ENCODE results near the gene TAC3.
"Not testable (repeated sequence)": the region's sequence is repeated elsewhere in the genome, so short reads cannot be mapped to it uniquely, and the experiment has no call there.

GRCh38 chr12:57053146-57053545 lies 36.8 kb upstream of the TAC3 start:
- TF ChIP-seq RAD21 (IDR thresholded peaks at IDR 0.05; ENCODE audit: low read length); CTCF (conservative IDR thresholded peaks at IDR 0.05; ENCODE audit: low read depth, low read length); POLR2A (IDR thresholded peaks at IDR 0.05; ENCODE audit: low read depth, low read length); BHLHE40 (IDR thresholded peaks at IDR 0.05; ENCODE audit: low read depth, low read length); SMC3 (IDR thresholded peaks at IDR 0.05; ENCODE audit: low read depth, low read length); FOS (IDR thresholded peaks at IDR 0.05; ENCODE audit: low read depth, low read length); MXI1 (IDR thresholded peaks at IDR 0.05; ENCODE audit: borderline replicate concordance, low read depth, low read length); ELK1 (IDR thresholded peaks at IDR 0.05; ENCODE audit: borderline replicate concordance, low read depth, low read length); RFX5 (IDR thresholded peaks at IDR 0.05; ENCODE audit: low read depth, low read length); CHD1 (IDR thresholded peaks at IDR 0.05; ENCODE audit: low read depth, low read length); NFE2L2 (IDR thresholded peaks at IDR 0.05; ENCODE audit: low read depth, low read length); USF2 (IDR thresholded peaks at IDR 0.05; ENCODE audit: low read depth, low read length): not testable (repeated sequence)
